Retinal pigment epithelial cell (primary cell): ENCODE data around the gene CCDC192.
A peak's percentile ranks its signal among the peaks of the same experiment; 100 is the strongest.
"Not testable (repeated sequence)": the region's sequence is repeated elsewhere in the genome, so short reads cannot be mapped to it uniquely, and the experiment has no call there.

Source experiments
- DNase-seq: peaks from one replicate; pipeline ENCODE4 v3.0.0-alpha.2; 2010; ENCODE audit warnings: low read depth
- H3K4me3 ChIP-seq: 2 replicates; pipeline ENCODE4 v1.5.1; 2011; ENCODE audit warnings: mild to moderate bottlenecking, low read length, control low read depth, moderate library complexity
- TF ChIP-seq, protein P1 (sequence below): conservative IDR thresholded peaks from 2 replicates; pipeline ENCODE4 v1.5.1; 2011; ENCODE audit warnings: low read depth, low read length, control low read depth, inconsistent platforms

The CCDC192 gene

DNA sequence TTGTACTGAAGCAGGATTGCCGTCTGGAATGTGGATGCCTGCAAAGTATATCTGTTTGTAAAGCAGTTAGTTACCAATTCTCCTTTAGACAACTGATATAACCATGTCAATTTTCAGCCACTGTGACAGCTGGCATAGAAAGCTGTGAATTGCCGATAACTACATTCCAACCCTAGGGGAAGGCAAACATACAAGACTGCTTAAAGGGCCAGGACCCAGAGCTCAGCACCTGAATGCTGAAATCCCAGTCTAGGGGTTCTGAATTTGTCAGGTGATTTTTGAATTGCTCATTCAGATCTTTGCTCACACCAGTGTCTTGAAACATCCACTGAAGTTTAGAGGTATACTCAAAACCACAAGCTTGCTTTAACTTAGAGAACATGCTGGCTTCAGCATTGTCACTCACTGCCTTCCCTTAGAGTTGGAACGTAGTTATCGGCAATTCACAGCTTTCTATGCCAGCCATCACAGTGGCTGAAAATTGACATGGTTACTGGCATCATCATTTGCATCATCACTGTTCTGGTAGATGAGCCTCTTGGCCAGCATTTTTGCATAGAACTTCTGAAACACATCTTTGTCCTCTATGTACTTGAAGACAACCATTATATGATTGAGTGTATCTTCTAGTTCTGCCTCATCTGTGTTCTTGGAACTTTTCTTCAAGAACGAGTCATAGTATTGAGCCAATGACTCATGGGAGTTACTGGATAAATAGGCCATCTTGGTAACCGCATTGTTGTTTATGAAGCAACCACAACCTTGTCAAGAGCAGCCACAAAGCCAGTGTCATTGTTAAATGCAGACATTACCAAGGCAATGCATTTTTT lies 82.1 kb downstream of the CCDC192 start:
- no peak overlapping the region for H3K4me3 ChIP-seq
- TF ChIP-seq, protein P1, sequence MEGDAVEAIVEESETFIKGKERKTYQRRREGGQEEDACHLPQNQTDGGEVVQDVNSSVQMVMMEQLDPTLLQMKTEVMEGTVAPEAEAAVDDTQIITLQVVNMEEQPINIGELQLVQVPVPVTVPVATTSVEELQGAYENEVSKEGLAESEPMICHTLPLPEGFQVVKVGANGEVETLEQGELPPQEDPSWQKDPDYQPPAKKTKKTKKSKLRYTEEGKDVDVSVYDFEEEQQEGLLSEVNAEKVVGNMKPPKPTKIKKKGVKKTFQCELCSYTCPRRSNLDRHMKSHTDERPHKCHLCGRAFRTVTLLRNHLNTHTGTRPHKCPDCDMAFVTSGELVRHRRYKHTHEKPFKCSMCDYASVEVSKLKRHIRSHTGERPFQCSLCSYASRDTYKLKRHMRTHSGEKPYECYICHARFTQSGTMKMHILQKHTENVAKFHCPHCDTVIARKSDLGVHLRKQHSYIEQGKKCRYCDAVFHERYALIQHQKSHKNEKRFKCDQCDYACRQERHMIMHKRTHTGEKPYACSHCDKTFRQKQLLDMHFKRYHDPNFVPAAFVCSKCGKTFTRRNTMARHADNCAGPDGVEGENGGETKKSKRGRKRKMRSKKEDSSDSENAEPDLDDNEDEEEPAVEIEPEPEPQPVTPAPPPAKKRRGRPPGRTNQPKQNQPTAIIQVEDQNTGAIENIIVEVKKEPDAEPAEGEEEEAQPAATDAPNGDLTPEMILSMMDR, result no peak
- peak; percentile 21 for DNase-seq

DNA sequence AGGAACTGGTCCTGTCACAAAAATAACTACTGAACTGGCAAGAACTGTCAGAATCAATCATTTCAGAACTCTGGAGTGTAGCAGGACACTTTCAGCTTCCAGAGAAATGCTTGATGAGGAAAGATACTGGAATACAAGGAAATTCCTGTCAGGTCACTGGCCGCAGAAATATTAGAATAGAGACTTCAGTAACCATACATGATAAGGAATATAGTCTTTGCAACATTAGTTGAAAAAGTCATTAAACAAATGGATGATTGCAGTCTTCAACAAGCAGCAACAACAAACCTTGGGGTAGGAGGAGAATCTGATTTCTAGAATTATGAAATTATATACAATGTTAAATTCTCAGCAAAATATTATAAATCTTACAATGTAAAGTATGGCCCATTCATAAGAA lies 88.2 kb downstream of the CCDC192 start:
- no peak for DNase-seq
- no peak overlapping the region for H3K4me3 ChIP-seq
- TF ChIP-seq, protein P1, result no peak

DNA sequence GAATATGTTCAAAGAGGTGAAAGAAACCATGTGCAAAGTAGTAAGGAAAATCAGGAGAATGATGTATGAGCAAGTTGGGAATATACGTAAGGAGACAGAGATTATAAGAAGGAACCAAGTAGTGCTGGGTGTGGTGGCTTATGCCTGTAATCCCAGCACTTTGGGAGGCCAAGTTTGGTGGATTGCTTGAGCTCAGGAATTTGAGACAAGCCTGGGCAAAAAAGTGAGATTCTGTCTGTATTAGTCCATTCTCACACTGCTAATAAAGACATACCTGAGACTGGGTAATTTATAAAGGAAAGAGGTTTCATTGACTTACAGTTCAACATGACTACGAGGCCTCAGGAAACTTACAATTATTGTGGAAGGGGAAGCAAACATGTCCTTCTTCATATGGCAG lies 88.7 kb downstream of the CCDC192 start:
- DNase-seq, H3K4me3 ChIP-seq: not testable (repeated sequence)

DNA sequence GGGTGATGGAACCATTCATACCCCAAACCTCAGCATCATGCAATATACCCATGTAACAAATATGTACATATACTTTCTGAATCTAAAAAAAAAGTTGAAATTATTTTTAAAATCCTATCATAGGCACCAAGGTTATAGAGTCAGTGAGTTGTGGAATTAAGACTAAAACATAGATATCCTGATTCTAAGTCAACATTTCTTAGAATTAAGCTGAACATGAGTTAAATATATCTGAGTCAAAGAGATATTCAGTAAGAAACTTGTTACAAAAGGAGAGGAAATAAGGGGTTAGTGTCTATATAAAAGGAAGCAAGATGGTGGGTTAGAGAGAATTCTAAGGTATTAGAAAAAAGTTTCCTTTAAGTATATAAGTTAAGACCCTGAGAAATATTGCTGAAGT lies 89.9 kb downstream of the CCDC192 start:
- DNase-seq, result no peak
- TF ChIP-seq, protein P1, result no peak
- H3K4me3 ChIP-seq, result no peak overlapping the region

DNA sequence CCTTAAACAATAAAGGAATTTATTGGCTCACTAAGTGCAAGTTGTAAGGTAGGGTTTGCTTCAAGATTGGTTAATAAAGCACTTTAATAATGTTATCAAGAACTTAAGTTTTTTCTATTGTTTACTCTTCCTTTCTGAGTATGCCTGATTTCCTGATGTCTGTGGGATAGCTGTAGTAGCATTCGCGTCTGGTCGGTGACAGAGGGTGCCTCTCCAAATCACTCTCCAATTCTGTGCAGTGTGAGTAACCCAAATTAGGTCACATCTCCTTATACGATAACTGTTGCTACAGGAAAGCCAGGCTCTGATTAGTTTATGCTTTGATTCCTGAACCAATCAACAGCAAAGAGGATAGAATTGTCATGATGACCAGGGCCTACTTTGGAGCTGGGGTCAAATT lies 90.7 kb downstream of the CCDC192 start:
- TF ChIP-seq, protein P1, result no peak
- no peak overlapping the region for H3K4me3 ChIP-seq
- no peak for DNase-seq

DNA sequence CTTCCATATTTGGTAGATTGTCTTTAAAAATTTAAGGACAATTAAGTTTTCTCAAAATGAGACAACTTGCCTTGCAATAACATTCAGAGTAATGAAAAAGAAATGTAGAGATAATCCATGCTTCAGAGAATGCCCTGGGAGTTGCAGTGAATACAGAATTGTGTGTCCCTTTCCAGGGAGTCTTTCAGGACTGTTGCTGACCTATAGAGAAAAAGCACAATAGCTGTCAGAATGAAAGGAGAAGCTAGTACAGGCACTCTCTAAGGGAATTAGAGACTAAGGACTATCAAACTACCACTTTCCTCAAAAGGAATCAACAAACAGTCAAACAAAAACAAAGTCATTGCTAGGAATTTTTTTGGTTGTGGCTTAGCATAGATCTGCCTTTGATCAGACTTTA lies 93.0 kb downstream of the CCDC192 start:
- no peak for DNase-seq
- TF ChIP-seq, protein P1, result no peak
- H3K4me3 ChIP-seq, result no peak overlapping the region

DNA sequence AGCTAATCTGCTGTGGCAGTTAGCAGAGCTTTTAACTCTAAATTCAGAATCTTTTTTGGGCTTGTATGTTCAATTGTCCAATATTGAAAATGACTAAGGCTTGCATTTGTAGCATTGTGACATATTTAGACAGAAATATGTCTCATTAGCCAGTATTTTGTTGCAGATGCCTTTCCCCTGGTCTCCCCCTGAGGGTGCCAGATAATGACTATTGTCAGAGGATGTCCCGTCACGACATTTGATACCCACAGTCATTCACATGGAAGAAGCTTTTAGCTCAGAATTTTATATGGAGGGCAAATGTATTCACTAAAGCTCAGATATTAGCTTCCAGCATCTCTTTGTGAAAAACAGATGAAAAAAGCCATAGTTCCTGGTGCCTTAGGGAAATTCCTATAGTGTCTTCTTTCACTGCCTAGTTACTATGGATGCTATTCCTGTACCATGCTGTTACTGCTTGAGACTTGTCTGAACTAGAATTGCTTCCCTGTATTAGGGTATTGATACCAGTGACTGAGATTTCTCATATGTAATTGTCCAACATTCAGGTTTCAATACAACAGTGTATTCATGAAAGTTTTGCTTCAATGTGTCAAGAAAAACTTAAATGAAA lies 96.2 kb downstream of the CCDC192 start:
- DNase-seq, result no peak
- H3K4me3 ChIP-seq, result no peak overlapping the region
- TF ChIP-seq, protein P1, result no peak
